Kidney (tissue), 14 donors: ENCODE data around the gene SNRPD2. TPM values are rescaled to one million over a fixed set of nuclear protein-coding genes. Genes with fewer than 3 reads are reported as not detected.
A peak's percentile ranks its signal among the peaks of the same experiment; 100 is the strongest.

Source experiments
- DNase-seq, 5 donors: peaks; one replicate each; pipeline ENCODE4 v3.0.0-alpha.2; 2013 to 2020
- FAIRE-seq: peaks from 2 replicates; lab custom pipeline; 2012; peaks lifted over from hg19 to GRCh38; lab: Jason Lieb, UNC
- H3K27ac ChIP-seq, 2 donors: one replicate each; pipeline ENCODE4 v1.7.0; 2013; ENCODE audit warnings: low read depth in 2 of 2, low read length in 2 of 2, inconsistent platforms in 1 of 2
- H3K27me3 ChIP-seq: one replicate; pipeline ENCODE4 v1.7.1; 2013; ENCODE audit warnings: low read length, inconsistent platforms; ENCODE audit not compliant: control insufficient read depth, insufficient read depth
- H3K36me3 ChIP-seq, 3 donors: one replicate each; pipeline versions ENCODE4 v1.7.0 to v1.7.1; 2013; ENCODE audit warnings: low read length in 3 of 3, control low read depth in 1 of 3, inconsistent platforms in 1 of 3; ENCODE audit not compliant: insufficient read depth in 3 of 3, control insufficient read depth in 2 of 3
- H3K4me1 ChIP-seq, 3 donors: one replicate each; pipeline versions ENCODE4 v1.7.0 to v1.7.1; 2013; ENCODE audit warnings: low read length in 3 of 3, inconsistent platforms in 1 of 3, low read depth in 1 of 3; ENCODE audit not compliant: control insufficient read depth in 2 of 3, insufficient read depth in 2 of 3
- H3K4me3 ChIP-seq, 3 donors: one replicate each; pipeline versions ENCODE4 v1.7.0 to v1.8.1; 2013; ENCODE audit warnings: low read length in 3 of 3, control low read depth in 1 of 3, inconsistent platforms in 1 of 3
- H3K9ac ChIP-seq, 3 donors: one replicate each; pipeline versions ENCODE4 v1.7.0 to v1.7.1; 2013; ENCODE audit warnings: low read length in 3 of 3, control low read depth in 1 of 3, inconsistent platforms in 1 of 3
- H3K9me3 ChIP-seq, 3 donors: one replicate each; pipeline versions ENCODE4 v1.7.0 to v1.7.1; 2013; ENCODE audit warnings: low read length in 3 of 3, control low read depth in 1 of 3, inconsistent platforms in 1 of 3; ENCODE audit not compliant: control insufficient read depth in 2 of 3, insufficient read depth in 1 of 3
- CTCF ChIP-seq: IDR thresholded peaks from 3 replicates; pipeline ENCODE4 v1.5.1; 2012; ENCODE audit warnings: mild to moderate bottlenecking, moderate library complexity, borderline replicate concordance; ENCODE audit not compliant: insufficient read depth; ENCODE audit errors: extremely low read depth
- intact Hi-C: fragments of 100-400 bp; cut with DNase I; formaldehyde crosslinking; loops from one replicate; pipeline ENCODE4 v1.11.1; 2022
- polyA plus RNA-seq: library from polyadenylated mRNA; stranded (reverse); fragments of 350-450 nt; fragmentation: Illumina TruSeq; extraction: RNeasy Lipid Tissue Mini Kit (QIAGEN cat#74804); gene quantifications from one replicate; pipeline ENCODE4 v1.2.3, GENCODE V29; 2014; ENCODE audit warnings: low read depth, low replicate concordance; ENCODE audit not compliant: insufficient read depth
- total RNA-seq: library from RNA; stranded (reverse); fragmentation: NEBNext Ultra II Directional; extraction: Animal tissue kit (Norgen Biotek cat#: 25700); gene quantifications from one replicate; pipeline ENCODE4 v1.2.1, GENCODE V29; 2021
- donor health status: control.
- donor health status: control.
- donor health status: control.
- donor health status: control.
- donor health status: control.
- donor health status: DM: yes; HTN: yes; CAD: no.
- donor health status: Normal renal cell carcinoma (clear cell type).

SNRPD2 gene
- total and polyA plus RNA-seq, 2 donors from 2014 or later, result 252 to 358 TPM

DNA sequence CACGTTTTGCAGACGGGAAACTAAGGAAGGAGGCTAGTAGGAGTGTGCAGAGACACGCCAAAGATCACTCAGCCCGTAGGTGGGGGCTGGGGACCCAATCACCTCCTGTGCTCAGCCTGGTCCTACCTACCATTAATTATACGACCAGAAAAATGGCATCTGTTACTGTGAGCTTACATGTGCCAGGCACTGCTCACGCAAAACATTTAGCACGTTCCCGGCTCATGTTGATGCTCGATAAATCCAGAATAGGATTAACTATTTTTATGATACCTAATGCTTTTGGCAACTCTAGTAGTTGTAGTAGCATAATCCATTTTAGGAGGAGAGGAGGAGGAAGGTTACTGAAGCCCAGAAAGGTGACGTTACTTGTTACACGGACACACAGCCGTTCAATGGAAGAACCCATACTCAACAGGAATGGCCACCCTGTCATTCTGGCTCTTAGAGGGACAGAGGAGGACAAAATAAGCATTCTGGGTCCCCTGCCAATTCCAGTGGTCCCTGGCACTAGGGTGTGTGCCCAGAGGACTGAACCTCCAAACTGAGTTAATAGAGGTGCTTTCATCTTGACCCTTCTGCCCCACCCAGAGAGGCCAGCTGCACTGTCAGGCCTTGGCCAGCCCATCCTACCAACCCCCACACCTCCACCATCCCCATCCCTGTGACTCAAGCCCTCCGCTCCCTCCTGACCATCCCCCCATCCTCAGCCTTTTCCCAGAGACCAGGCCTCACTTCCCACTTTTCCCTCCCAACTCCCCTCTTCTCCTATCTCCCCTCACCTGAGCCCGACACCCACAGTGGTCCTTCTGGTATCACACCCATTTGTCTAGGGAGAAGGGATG lies 47.6 kb downstream of the SNRPD2 start:
- TF ChIP-seq CTCF, result no peak
- Histone ChIP-seq H3K9ac (no peak overlapping the region), H3K27ac (no peak overlapping the region), H3K9me3 (no peaks in the 10 kb centered on the region), H3K36me3 (no peaks in the 10 kb centered on the region), H3K4me3 (no peak overlapping the region), H3K4me1 (peaks cover 0 to 13% (median 7%) of the 10 kb centered on the region in 3 donors), H3K27me3 (peaks cover 3% of the 10 kb centered on the region)
- FAIRE-seq (no peak), DNase-seq (no peak)
- intact Hi-C loops, result no loop called here

DNA sequence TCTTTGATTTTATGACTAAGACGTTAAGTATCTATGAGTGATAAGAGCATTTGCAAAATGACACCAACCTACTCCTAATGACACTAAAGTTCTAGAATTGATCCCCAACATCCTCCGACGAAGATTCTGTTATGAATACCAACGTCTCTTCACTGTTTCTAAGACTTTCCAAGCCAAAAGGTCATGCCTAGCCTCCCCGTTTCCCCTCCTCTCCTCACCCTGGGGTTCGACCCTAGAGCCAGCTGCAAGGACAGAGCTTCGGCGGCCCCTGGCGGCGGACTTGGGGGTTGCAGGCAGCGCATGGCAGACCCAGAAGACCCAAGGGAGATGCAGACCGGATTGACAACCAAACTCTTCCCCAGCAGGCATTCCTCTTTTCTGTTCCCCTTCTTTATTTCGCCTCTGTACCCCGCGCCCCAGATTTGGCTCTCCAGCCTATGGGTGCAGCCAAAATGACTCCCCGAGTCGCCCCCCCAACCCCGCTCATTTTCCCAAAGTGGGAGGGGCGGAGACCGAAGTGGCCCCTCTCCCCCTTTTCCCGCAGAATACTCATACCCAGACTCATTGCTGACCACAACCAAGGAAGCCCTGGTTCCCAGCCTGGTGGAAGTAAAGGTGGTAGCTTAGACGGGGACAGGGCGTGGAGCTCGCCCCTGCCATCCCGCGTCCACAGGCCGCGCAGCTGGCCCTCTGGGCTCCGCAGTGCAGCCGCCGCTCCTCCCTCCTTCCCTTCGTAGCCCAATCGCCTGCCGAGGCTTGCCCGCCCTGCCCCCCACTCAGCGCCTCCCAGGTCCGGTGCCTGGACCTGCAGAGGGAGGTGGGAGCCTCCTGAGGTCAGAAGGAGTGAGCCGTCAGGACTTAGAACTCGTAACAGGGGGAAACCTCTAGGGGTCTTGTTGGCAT lies 48.5 kb downstream of the SNRPD2 start:
- no peak overlapping the region for H3K4me3 ChIP-seq
- TF ChIP-seq CTCF, result peak; percentile 99
- no peaks in the 10 kb centered on the region for H3K9me3 ChIP-seq
- H3K9ac ChIP-seq, result no peak overlapping the region
- FAIRE-seq (no peak), DNase-seq (peak; percentile 89 to 92 (median 91))
- no peaks in the 10 kb centered on the region for H3K36me3 ChIP-seq
- H3K4me1 ChIP-seq, result peaks cover 0 to 19% (median 8%) of the 10 kb centered on the region in 3 donors
- intact Hi-C loops, result no loop called here
- H3K27ac ChIP-seq, result no peak overlapping the region
- peaks cover 3% of the 10 kb centered on the region for H3K27me3 ChIP-seq

- DNase-seq (peak; percentile 78 to 93 (median 90)), FAIRE-seq (no peak)
- no peak for TF ChIP-seq CTCF
- H3K27me3 ChIP-seq, result peaks cover 3% of the 10 kb centered on the region
- H3K4me3 ChIP-seq, result peak overlapping the region; percentile 30 to 49 (median 47)
- H3K36me3 ChIP-seq, result no peaks in the 10 kb centered on the region
- intact Hi-C loops, result no loop called here
- peaks cover 0 to 21% (median 12%) of the 10 kb centered on the region in 3 donors for H3K4me1 ChIP-seq
- H3K27ac ChIP-seq, result peak overlapping the region; percentile 57 to 76
- peak overlapping the region in 2 of 3 donors; percentile 39 to 51 for H3K9ac ChIP-seq
- H3K9me3 ChIP-seq, result no peaks in the 10 kb centered on the region
Observed at GRCh38 chr19:45641274-45642105, 50.3 kb downstream of the SNRPD2 start.
